ENCODE measurements around the gene TBC1D25.
"Not testable (repeated sequence)": the region's sequence is repeated elsewhere in the genome, so short reads cannot be mapped to it uniquely, and the experiment has no call there.

Gene TBC1D25

GRCh38 chrX:48516987-48517386 is 22.5 kb upstream of the TBC1D25 start:
- DNase-seq = no peak

GRCh38 chrX:48519481-48519880 is 20.0 kb upstream of the TBC1D25 start:
- DNase-seq = not testable (repeated sequence)

GRCh38 chrX:48520455-48520854 is 19.1 kb upstream of the TBC1D25 start:
- no peak for DNase-seq

GRCh38 chrX:48520976-48521352 is 18.6 kb upstream of the TBC1D25 start:
- no peak for DNase-seq

GRCh38 chrX:48521353-48522243 is 17.9 kb upstream of the TBC1D25 start, which contains the start of gene EBP:
TSS of gene EBP (plus strand) at chrX:48521808. CDS start at chrX:48523772, 1,964 bp downstream.
- DNase-seq = peak; percentile 87

- DNase-seq = no peak
Measured at GRCh38 chrX:48522291-48522690, 17.2 kb upstream of the TBC1D25 start.

GRCh38 chrX:48523682-48524081 is 15.8 kb upstream of the TBC1D25 start:
- DNase-seq = no peak

- DNase-seq = not testable (repeated sequence)
Measured at GRCh38 chrX:48525853-48526252, 13.7 kb upstream of the TBC1D25 start.

GRCh38 chrX:48530736-48531135 is 8.8 kb upstream of the TBC1D25 start:
- no peak for DNase-seq

GRCh38 chrX:48531358-48531959 is 8.1 kb upstream of the TBC1D25 start:
- no peak for DNase-seq

- DNase-seq = no peak
Measured at GRCh38 chrX:48532161-48532560, 7.4 kb upstream of the TBC1D25 start.

GRCh38 chrX:48533165-48533564 is 6.3 kb upstream of the TBC1D25 start:
- no peak for DNase-seq

- no peak for DNase-seq
Measured at GRCh38 chrX:48538641-48539344, 721 bp upstream of the TBC1D25 start.

GRCh38 chrX:48540028-48540375 is 488 bp downstream of the TBC1D25 start:
- DNase-seq = peak; percentile 40

GRCh38 chrX:48540480-48540879 is 966 bp downstream of the TBC1D25 start:
- DNase-seq = no peak

- DNase-seq = no peak
Measured at GRCh38 chrX:48541140-48541814, 1.8 kb downstream of the TBC1D25 start.

- DNase-seq = no peak
Measured at GRCh38 chrX:48548871-48549270, 9.4 kb downstream of the TBC1D25 start.

GRCh38 chrX:48555731-48556325 is 16.3 kb downstream of the TBC1D25 start:
- DNase-seq = not testable (repeated sequence)

- no peak for DNase-seq
Measured at GRCh38 chrX:48558271-48558670, 18.8 kb downstream of the TBC1D25 start.

- no peak for DNase-seq
Measured at GRCh38 chrX:48559636-48560035, 20.1 kb downstream of the TBC1D25 start.

GRCh38 chrX:48560056-48560455 is 20.5 kb downstream of the TBC1D25 start:
- no peak for DNase-seq

- DNase-seq = no peak
Measured at GRCh38 chrX:48560681-48561080, 21.2 kb downstream of the TBC1D25 start.

- DNase-seq = no peak
Measured at GRCh38 chrX:48569958-48570357, 30.4 kb downstream of the TBC1D25 start.
